ENCODE measurements around the gene AGRN.
"Not testable (repeated sequence)": the region's sequence is repeated elsewhere in the genome, so short reads cannot be mapped to it uniquely, and the experiment has no call there.

The AGRN gene

DNA sequence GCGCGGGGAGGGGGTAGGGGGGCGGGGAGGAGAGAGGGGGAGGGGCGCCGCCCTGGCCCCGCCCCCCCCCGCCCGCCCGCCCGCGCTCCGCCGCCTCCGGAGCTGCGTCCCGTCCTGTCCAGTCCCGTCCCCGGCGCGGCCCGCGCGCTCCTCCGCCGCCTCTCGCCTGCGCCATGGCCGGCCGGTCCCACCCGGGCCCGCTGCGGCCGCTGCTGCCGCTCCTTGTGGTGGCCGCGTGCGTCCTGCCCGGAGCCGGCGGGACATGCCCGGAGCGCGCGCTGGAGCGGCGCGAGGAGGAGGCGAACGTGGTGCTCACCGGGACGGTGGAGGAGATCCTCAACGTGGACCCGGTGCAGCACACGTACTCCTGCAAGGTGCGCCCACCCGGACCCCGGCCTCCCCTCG is at the start of gene AGRN:
AGRN (plus strand) TSS at position 121 of the 405 bp plus-strand sequence; CDS start at position 174, 53 bp downstream.
- DNase-seq (ENCODE audit: low read depth): no peak

DNA sequence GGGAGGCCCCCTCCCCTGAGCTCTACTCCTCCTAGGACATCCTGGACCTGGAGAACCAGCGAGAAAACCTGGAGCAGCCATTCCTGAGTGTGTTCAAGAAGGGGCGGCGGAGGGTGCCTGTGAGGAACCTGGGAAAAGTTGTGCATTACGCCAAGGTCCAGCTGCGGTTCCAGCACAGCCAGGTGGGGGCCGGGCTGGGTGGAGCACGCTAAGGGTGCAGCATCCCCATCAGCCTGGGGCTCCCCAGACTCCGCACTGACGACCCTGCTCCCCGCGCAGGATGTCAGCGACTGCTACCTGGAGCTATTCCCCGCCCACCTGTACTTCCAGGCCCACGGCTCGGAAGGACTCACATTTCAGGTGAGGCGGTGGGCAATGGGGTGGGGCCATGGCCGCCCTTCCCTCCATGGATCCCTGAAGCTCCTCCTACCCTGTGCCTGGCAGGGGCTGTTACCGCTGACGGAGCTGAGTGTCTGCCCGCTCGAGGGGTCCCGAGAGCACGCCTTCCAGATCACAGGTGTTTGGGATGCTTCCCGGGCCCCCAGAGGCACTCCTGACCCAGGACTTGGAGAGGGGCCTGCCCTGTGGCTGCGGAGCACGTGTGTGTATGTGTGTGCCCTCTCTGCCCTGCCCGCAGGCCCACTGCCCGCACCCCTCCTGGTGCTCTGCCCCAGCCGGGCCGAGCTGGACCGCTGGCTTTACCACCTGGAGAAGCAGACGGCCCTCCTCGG is 49.5 kb upstream of the AGRN start:
- no peak for DNase-seq (ENCODE audit: low read depth)

DNA sequence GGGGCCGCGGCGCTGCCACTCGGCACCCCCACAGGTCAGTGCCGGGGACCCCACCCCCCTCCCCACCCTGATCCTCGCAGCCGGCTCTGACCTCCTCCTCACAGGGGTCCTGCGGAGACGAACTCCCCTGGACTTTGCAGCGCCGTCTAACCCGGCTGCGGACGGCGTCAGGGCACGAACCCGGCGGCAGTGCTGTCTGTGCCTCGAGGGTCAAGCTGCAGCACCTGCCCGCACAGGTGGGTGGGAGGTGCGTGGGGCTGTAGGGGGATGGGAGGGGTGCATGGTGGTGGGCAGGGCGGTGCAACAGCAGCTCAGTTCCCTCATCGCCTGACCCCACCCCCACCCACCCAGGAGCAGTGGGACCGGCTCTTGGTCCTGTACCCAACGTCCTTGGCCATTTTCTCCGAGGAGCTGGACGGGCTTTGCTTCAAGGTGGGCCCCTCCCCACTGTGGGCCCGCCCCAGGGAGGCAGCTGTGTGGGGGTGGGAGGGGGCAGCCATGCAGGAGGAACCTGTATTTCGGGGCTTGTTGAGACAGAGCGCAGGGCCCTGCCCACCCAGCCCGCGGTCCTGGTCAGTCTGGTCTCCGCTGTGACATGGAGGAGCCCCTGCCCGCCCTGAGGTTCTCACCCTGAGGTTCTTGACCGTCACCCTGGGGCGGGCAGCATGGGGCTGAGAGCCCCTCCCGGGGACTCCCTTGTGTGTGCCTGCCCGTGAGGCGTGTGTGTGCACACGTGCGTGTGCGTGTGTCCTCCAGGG is 48.8 kb upstream of the AGRN start:
- DNase-seq (ENCODE audit: low read depth): no peak

DNA sequence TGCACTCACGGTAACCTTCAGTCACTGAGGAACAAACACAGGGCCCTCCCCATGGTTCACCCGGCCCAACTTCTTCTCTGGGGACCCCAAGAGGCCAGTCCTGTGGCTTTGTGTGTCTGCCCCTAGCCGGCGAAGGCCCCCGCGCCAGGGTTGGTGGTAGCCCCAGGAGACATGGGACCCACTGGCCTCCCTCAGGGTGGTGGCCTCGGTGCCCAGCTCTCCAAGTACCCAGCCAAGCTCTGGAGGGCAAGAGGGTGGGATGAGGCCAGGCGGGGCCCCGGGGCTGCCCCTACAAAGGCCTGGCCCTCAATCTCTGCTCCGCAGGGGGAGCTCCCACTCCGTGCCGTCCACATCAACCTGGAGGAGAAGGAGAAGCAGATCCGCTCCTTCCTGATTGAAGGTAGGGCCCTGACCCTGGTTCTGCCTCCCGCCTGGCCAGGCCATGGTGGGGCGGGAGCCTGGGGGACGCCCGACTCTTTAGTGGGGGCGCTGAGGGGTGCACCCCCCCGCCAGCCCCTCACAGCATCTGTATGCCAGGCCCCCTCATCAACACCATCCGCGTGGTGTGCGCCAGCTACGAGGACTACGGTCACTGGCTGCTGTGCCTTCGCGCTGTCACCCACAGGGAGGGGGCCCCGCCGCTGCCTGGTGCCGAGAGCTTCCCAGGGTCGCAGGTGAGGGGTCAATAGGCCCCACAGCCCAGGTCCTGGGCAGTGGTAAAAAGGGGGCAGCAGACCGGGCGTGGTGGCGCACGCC is 48.0 kb upstream of the AGRN start:
- DNase-seq (ENCODE audit: low read depth): no peak

DNA sequence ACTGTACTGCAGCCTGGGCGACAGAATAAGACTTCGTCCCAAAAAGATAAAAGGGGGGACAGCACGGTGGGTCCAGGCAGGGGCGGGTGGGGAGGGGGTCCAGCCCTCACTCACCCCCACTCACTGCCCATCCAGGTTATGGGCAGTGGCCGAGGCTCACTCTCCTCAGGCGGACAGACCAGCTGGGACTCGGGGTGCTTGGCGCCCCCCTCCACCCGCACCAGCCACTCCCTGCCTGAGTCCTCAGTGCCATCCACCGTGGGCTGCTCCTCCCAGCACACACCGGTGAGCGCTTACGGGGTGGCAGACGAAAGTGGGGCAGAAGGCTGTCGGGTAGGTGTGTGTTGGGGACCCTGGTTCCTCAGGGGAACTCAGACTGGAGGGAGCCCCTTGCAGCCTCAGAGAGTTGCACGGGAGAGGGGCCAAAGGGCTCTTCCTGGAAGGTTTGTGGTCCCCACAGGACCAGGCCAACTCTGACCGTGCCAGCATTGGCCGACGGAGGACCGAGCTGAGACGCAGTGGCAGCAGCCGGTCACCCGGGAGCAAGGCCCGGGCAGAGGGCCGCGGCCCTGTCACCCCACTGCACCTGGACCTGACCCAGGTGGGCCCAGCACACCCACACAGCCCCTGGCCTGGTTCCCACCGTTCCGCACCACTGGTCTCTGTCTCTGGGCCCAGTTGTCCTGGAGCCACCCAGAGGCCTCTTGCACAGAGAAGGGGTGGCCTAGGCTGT is 47.0 kb upstream of the AGRN start:
- DNase-seq (ENCODE audit: low read depth): no peak

DNA sequence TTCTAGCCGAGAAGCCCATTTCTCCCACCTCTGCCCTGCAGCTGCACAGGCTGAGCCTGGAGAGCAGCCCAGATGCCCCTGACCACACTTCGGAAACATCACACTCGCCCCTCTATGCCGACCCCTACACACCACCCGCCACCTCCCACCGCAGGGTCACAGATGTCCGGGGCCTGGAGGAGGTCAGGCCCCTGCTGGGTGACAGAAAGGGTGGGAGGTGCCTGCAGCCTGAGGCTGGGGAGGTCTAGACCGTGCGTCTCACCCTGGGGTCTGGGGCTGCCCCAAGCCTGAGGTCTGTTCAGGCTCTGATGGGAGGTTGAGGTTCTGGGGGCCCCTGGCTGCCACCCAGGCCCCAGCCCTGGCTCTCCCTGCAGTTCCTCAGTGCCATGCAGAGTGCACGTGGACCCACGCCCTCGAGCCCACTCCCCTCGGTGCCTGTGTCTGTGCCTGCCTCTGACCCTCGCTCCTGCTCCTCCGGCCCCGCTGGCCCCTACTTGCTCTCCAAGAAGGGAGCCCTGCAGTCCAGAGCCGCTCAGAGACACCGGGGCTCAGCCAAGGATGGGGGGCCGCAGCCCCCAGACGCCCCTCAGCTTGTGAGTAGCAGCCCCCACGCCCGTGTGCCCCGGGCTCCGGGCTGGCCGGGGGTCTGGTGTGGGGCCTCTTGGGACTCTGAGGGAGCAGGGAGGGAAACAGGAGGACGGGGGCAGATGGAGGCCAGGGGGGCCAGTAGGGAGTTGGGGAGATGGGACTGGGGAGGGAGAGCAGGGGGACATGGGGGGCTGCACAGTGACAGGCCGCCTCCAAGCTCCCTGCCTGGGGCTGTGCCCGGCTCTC is 46.2 kb upstream of the AGRN start:
- DNase-seq (ENCODE audit: low read depth): no peak

DNA sequence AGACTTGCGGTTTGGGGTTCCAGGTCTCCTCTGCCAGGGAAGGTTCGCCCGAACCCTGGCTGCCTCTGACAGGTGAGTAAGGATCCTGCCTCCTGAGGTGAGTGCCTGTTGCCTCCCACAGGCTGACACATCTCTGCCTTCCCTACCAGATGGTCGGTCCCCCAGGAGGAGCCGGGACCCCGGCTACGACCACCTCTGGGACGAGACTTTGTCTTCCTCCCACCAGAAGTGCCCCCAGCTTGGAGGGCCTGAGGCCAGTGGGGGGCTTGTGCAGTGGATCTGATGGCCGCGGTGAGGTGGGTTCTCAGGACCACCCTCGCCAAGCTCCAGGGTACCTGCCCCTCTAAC is 45.7 kb upstream of the AGRN start:
- DNase-seq (ENCODE audit: low read depth): no peak

DNA sequence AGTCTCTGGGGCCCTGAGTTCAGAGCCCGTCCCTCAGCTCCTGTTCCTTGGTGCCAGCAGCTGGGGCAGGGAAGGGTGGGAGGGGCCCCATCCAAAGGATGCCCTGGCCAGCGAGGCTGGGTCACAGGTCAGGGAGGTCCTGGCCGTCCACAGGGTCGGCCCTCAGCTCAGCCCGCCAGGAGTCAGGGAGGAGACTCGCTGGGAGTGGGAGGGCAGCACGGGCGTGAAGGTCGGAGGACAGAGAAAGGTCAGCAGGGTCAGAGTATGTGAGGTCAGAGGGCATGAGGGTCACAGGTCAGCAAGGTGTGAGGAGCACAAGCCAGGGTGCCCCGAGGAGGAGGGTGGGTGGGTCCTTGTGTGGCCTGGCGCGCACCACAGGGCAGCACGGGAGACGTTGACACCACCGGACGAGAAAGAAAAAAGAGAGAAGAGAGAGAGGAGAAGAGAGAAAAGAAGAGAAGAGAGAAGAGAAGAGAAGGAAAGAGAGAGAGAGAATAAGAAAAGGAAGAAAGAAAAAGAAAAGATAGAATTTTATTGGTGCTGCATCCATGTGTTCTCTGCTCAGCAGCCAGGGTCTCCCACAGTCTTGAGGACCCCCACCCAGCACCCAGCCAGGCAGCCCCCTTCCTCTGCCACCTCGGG is 45.1 kb upstream of the AGRN start:
- no peak for DNase-seq (ENCODE audit: low read depth)

DNA sequence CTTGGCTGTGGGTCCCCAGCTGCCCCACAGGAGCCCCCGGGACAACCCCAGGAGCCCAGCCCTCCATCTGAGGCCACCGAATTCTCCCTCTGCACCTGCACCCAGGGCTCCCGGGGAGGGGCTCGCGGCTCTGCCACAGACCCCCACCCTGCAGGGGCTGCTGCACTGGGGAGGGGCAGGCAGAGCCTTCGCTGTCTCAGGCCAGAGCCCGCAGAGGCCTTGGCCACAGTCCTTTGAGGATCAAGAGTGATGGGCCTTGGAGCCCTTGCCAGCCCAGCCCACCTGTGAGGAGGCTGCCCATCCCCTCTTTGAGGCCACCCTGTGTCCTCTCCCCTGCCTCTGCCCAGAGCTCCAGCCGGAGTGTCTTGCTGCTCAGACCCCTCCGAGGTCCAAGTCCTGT is 44.6 kb upstream of the AGRN start:
- no peak for DNase-seq (ENCODE audit: low read depth)

DNA sequence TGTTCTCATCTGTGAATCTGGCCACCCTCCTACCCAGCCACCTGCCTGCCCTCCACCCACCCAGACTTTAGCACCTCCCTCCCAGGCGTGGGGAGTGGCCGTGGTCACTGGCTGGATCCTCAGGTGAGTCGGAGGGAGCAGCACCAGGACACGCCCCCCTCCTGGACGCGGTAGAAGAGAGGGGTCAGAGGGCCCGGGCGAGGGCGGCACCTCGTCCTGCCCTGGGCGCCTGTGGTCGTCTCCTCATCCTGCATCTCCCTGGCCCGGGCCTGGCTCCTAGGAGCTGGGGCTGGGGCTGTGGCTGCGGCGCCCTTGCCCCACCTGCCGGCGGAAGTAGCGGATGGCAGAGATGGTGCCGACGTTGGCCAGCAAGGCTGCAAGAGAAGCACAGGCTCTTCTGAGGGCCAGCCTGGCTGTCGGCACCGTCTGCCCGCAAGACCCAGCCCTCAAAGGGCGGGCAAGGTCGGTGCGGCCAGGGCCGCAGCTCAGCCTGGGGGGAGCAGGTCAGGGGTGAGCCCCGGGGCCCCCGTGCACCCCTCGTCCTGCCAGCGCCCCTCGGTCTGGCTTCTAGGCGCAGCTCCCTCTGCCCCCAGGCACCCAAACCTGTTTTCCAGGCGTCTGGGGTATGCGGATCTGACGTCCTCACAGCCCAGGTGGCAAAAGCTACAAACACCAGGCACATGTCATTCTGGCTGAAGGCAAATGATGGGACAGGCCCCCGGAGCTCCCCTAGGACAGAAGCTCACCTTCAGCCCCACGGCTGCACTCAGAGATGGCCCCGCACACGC is 43.8 kb upstream of the AGRN start:
- peak; percentile 60 for DNase-seq (ENCODE audit: low read depth)

DNA sequence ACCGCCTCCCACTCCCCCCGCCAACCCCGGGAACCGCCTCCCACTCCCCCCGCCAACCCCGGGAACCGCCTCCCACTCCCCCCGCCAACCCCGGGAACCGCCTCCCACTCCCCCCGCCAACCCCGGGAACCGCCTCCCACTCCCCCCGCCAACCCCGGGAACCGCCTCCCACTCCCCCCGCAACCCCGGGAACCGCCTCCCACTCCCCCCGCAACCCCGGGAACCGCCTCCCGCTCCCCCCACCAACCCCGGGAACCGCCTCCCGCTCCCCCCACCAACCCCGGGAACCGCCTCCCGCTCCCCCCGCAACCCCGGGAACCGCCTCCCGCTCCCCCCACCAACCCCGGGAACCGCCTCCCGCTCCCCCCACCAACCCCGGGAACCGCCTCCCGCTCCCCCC is 43.1 kb upstream of the AGRN start:
- not testable (repeated sequence) for DNase-seq (ENCODE audit: low read depth)

DNA sequence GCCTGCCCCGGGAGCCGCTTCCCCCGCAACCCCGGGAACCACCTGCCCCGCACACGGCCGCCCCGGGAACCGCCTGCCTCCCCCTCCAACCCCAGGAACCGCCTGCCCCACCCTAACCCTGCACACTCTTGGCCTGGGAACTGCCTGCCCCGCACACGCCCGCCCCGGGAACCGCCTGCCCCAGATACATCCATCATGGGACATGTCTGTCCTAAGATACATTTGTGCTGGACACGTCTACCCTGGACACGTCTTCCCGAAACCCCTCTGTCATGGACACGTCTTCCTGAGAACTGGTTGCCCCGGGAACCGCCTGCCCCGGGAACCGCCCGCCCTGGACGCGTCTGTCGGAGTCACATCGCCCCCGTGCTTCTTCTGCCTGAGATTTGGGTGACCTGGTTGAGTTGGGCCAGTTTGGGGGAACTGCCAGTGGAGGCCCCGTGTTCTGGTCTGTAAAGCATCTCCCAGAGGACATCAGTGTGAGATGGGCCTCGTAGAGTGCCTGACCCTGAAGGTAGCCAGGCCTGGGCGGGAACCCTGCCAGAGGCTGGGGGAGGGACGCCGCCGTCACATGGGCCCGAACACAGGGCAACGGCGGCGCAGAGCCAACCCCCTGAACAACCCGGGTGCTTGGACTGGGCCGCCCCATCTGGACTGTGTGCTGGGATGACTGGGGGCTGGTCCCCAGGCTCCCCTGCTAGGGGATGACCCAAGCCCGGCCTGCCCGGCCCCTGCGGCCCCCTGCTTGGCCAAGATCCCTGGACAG is 41.7 kb upstream of the AGRN start:
- no peak for DNase-seq (ENCODE audit: low read depth)

DNA sequence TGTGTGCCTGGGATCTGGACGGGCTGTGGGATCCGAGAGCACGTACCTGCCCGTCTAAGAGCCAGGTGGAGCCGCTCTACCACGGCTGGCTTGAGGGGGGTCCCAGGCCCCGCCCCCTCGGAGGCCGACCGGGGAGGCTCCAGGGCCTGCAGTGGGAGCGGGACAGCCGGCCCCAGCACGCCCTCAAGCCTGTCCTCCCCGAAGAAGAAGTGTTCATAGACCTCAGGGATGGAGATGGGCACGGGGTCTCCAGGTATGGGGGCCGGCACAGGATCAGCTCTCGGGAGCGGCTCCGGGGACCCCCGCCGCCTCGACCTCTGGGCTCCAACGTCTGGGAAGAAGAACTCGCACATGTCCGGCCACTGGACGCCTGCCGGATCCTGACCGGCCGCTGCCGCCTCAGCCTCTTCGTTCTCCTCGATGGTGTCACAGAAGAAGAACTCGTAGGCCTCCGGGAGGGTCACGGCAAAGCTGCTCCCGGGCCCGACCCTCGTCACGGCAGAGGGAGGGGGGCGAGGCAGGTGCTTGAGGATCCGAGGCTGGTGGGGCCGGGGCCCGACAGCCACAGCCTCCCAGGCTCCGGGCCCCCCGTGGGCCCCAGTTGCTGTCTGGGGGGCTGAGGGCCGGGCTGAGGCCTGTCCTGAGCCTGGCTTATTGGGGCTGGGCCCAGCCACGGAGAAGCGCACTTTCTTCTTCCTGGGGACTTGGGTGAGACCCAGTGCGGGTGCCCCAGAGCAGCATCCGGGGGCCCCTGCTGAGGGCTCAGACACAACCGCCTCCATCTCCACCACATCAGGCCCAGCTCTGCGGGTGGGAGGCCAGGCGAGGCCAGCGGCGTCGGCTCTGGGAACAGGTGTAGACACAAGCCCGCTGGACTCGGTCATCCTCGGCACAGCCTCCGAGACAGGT is 40.8 kb upstream of the AGRN start:
- no peak for DNase-seq (ENCODE audit: low read depth)

DNA sequence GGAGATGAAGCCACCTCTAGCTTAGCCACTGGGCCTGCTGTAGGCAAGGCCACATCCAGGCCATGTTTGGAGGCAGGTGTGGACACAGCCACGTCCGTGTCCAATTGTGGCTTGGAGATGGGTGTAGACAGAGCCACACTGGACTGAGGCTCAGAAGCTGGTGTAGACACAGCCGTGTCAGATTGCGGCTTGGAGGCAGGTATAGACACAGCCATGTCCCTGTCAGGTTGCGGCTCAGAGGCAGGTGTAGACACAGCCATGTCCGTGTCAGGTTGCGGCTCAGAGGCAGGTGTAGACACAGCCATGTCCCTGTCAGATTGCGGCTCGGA is 40.2 kb upstream of the AGRN start:
- no peak for DNase-seq (ENCODE audit: low read depth)

DNA sequence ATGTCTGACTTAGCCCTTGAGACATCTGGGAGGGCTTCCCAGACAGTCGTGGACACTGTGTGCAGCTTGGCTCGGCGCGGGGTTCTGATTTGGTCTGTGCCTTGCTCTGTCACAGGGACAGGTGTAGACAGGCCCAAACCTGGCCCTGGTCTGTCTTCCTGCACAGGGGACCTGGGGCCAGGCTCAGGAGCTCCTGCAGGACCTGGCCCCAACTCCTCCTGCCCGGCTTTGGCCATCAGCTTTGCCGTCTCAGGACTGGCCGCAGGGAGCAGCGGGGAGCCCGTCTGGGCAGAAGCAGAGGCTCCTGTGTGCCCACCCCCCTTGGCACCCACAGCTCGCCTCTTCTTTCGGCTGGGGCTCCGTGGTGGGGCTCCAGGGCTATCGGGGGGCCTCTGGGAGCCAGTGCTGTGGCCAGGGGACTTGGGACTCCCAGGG is 39.8 kb upstream of the AGRN start:
- no peak for DNase-seq (ENCODE audit: low read depth)

DNA sequence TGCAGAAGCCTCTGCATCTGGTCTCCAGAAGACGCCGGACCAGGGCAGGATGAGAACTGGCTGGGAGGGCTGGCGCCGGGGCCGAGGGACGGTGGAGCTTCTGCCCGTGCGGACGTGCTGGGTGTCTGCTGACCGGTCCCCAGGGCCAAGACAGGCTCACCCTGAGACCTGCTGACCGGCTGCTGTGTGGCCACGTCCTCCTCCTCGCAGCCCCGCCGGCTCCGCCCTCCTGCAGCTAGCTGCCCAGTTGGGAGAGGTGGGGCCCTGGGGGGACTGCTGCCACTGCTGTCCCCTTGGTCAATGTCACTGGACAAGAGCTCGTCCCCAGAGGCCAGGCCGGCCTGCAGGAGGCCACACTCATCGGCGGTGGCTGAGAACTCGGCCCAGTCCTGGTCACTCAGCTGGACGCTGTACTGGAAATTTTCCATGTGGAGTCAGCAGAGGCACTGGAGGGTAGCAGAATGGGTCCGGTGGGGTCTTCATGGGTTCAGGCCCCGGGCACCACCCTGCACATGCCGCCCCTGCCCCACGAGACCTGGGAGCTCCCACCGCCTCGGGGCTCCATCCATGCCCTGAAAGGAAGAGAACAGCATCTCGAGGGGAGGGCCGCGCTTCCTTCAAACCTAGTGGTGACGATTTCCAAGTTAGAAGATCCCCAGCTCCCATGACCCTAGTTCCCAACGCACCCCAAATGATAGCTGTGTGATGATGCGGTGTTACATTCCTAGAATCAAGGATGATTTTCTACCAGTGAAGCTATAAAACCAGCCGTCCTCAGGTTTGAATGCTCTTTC is 39.1 kb upstream of the AGRN start:
- DNase-seq (ENCODE audit: low read depth): no peak

DNA sequence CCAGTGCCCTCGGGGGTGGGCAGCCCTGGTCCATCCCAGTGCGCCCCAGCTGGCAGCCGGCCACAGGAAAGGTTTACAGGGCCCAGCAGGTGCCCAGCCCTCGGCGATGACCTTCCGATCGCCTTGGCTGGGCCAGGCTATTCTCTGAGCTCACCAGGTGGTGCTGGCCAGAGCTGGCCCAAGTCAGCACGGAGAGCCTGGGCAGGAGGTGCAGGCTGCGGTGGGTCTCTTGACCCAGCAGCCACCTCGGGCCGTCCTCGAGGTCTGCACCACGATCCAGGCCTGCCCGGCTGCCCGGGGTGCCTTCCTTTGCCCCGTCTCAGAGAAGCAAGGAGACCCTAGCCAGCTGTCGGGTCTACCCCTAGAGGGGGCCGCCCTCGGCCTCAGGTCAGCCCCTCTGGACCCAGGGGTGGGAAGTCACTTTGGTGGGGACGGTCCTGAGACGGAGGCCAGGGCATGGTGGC is 38.4 kb upstream of the AGRN start:
- no peak for DNase-seq (ENCODE audit: low read depth)
